HEK293 (cell line): ENCODE results near the gene SMAD4.

ENCODE experiments used
- CTCF ChIA-PET: fragments of 350-600 bp; formaldehyde crosslinking; extraction: SDS; loops from one replicate; lab custom pipeline; 2021; ENCODE audit warnings: antibody characterized with exemption; lab: Yijun Ruan, JAX
- POLR2A ChIA-PET: fragments of 300-600 bp; formaldehyde crosslinking; extraction: SDS; loops from one replicate; lab custom pipeline; 2020; ENCODE audit warnings: antibody characterized with exemption, inconsistent platforms; lab: Yijun Ruan, JAX
- H3K27ac ChIP-seq: fragments of 200-500 bp; sonication (Bioruptor generic); 2 replicates; pipeline ENCODE4 v1.5.1; 2014; ENCODE audit warnings: low read depth, low read length, control low read depth, inconsistent platforms; ENCODE audit errors: extremely low read depth
- H3K36me3 ChIP-seq, 2 experiments: fragments of 200-500 bp in 1 of 2; sonication (Bioruptor generic) in 1 of 2; 1 replicate in 1 of 2; 2 replicates in 1 of 2; pipeline ENCODE4 v1.5.1; 2014 to 2017; ENCODE audit warnings: inconsistent platforms in 2 of 2, low read length in 2 of 2; ENCODE audit not compliant: control insufficient read depth in 2 of 2, insufficient read depth in 1 of 2
- H3K4me1 ChIP-seq: fragments of 200-500 bp; sonication (Bioruptor generic); 2 replicates; pipeline ENCODE4 v1.5.1; 2014; ENCODE audit warnings: mild to moderate bottlenecking, low read length, inconsistent platforms; ENCODE audit not compliant: control insufficient read depth, insufficient read depth
- H3K4me3 ChIP-seq: 2 replicates; pipeline ENCODE4 v1.5.1; 2011; ENCODE audit warnings: low read depth, mild to moderate bottlenecking, control low read depth, low read length, moderate library complexity
- H3K9me3 ChIP-seq: fragments of 200-500 bp; sonication (Bioruptor generic); 2 replicates; pipeline ENCODE4 v1.5.1; 2014; ENCODE audit warnings: low read depth, low read length, inconsistent platforms; ENCODE audit not compliant: control insufficient read depth, insufficient read depth
- HIC1 ChIP-seq: fragments of 450-650 bp; formaldehyde crosslinking; IDR thresholded peaks from 2 replicates; pipeline ENCODE4 v1.5.1; 2016; ENCODE audit warnings: missing biosample characterization, missing genetic modification characterization
- INSM2 ChIP-seq: fragments of 450-650 bp; formaldehyde crosslinking; IDR thresholded peaks from 2 replicates; pipeline ENCODE4 v1.5.1; 2016; ENCODE audit warnings: missing biosample characterization, missing genetic modification characterization
- MYNN ChIP-seq: fragments of 450-650 bp; formaldehyde crosslinking; IDR thresholded peaks from 2 replicates; pipeline ENCODE4 v1.5.1; 2016; ENCODE audit warnings: missing biosample characterization, missing genetic modification characterization, borderline replicate concordance
- PRDM10 ChIP-seq: fragments of 450-650 bp; formaldehyde crosslinking; IDR thresholded peaks from 2 replicates; pipeline ENCODE4 v1.5.1; 2016; ENCODE audit warnings: missing biosample characterization, missing genetic modification characterization
- PRDM6 ChIP-seq: fragments of 450-650 bp; formaldehyde crosslinking; IDR thresholded peaks from 2 replicates; pipeline ENCODE4 v1.5.1; 2017; ENCODE audit warnings: missing biosample characterization, missing genetic modification characterization
- TCF7L2 ChIP-seq: IDR thresholded peaks from 2 replicates; pipeline ENCODE4 v1.6.1; 2011; ENCODE audit warnings: low read depth, mild to moderate bottlenecking, inconsistent platforms, low read length, moderate library complexity, borderline replicate concordance
- ZBTB1 ChIP-seq: fragments of 450-650 bp; formaldehyde crosslinking; IDR thresholded peaks from 2 replicates; pipeline ENCODE4 v1.5.1; 2016; ENCODE audit warnings: missing biosample characterization, missing genetic modification characterization
- ZBTB21 ChIP-seq: fragments of 450-650 bp; formaldehyde crosslinking; IDR thresholded peaks from 2 replicates; pipeline ENCODE4 v1.5.1; 2017; ENCODE audit warnings: missing biosample characterization, missing genetic modification characterization
- ZNF23 ChIP-seq: fragments of 450-650 bp; formaldehyde crosslinking; IDR thresholded peaks from 2 replicates; pipeline ENCODE4 v1.5.1; 2016; ENCODE audit warnings: missing biosample characterization, missing genetic modification characterization, borderline replicate concordance
- ZNF416 ChIP-seq: fragments of 450-650 bp; formaldehyde crosslinking; IDR thresholded peaks from 2 replicates; pipeline ENCODE4 v1.5.1; 2016; ENCODE audit warnings: missing biosample characterization, missing genetic modification characterization
- ZNF501 ChIP-seq: fragments of 450-650 bp; formaldehyde crosslinking; IDR thresholded peaks from 2 replicates; pipeline ENCODE4 v1.5.1; 2016; ENCODE audit warnings: missing biosample characterization, missing genetic modification characterization
- ZNF560 ChIP-seq: fragments of 450-650 bp; formaldehyde crosslinking; IDR thresholded peaks from 2 replicates; pipeline ENCODE4 v1.5.1; 2017; ENCODE audit warnings: missing biosample characterization, missing genetic modification characterization, borderline replicate concordance
- ZSCAN18 ChIP-seq: fragments of 450-650 bp; formaldehyde crosslinking; IDR thresholded peaks from 2 replicates; pipeline ENCODE4 v1.5.1; 2016; ENCODE audit warnings: missing biosample characterization, missing genetic modification characterization
- ZXDB ChIP-seq: fragments of 450-650 bp; formaldehyde crosslinking; IDR thresholded peaks from 2 replicates; pipeline ENCODE4 v1.5.1; 2016; ENCODE audit warnings: missing biosample characterization, missing genetic modification characterization

The SMAD4 gene

GRCh38 chr18:51032193-51032592, 2.2 kb downstream of the SMAD4 start:
- TF ChIP-seq ZNF560 (tag by site-specific recombination), result no peak
- TF ChIP-seq ZXDB (tag by site-specific recombination), result no peak
- no peak for TF ChIP-seq INSM2 (tag by site-specific recombination)
- no peak for TF ChIP-seq HIC1 (tag by site-specific recombination)
- no peak for TF ChIP-seq ZBTB21 (tag by site-specific recombination)
- TF ChIP-seq PRDM6 (tag by site-specific recombination), result peak; percentile 97
- no peak for TF ChIP-seq ZNF23 (tag by site-specific recombination)
- Histone ChIP-seq H3K36me3 (peaks cover 2 to 5% of the 10 kb centered on the region in 2 experiments), H3K4me3 (peak overlapping the region; percentile 87; the same call in 1 of the 2 replicates), H3K27ac (no peak overlapping the region), H3K4me1 (peaks cover 43% of the 10 kb centered on the region), H3K9me3 (no peaks in the 10 kb centered on the region)
- POLR2A ChIA-PET, result no interaction called here
- CTCF ChIA-PET, result interaction anchor here (0.6 to 1.6 kb wide), 3 partner anchors 19 to 49 kb away, joined by 3 to 4 read pairs (median 3); no protein-coding TSS in a partner anchor

GRCh38 chr18:51037230-51037629, 7.2 kb downstream of the SMAD4 start:
- ChIA-PET CTCF (interaction anchor here (1.0 to 2.8 kb wide), 2 partner anchors 14 to 54 kb away, joined by 3 to 19 read pairs; no protein-coding TSS in a partner anchor), POLR2A (no interaction called here)
- peaks cover 2 to 5% of the 10 kb centered on the region in 2 experiments for H3K36me3 ChIP-seq
- H3K27ac ChIP-seq, result no peak overlapping the region
- H3K9me3 ChIP-seq, result no peaks in the 10 kb centered on the region
- TF ChIP-seq ZSCAN18 (no peak), TCF7L2 (no peak), ZNF501 (no peak)
- peaks cover 55% of the 10 kb centered on the region for H3K4me1 ChIP-seq
- H3K4me3 ChIP-seq, result no peak overlapping the region

- Histone ChIP-seq H3K27ac (no peak overlapping the region), H3K4me3 (no peak overlapping the region), H3K4me1 (peaks cover 56% of the 10 kb centered on the region), H3K9me3 (no peaks in the 10 kb centered on the region), H3K36me3 (peaks cover 2 to 3% of the 10 kb centered on the region in 2 experiments)
- TF ChIP-seq PRDM10 (tag by site-specific recombination) (peak; percentile 58), MYNN (tag by site-specific recombination) (no peak), ZNF416 (no peak), ZBTB1 (no peak)
- ChIA-PET POLR2A (interaction anchor here (0.6 to 8.7 kb wide), 5 partner anchors 8 to 327 kb away, joined by 3 to 60 read pairs (median 4); partner anchors contain the start of genes ME2 and SMAD4), CTCF (interaction anchor here (1.2 to 3.5 kb wide), 2 partner anchors 13 to 218 kb away, joined by 4 to 28 read pairs; no protein-coding TSS in a partner anchor)
Observed at GRCh38 chr18:51038110-51038509, 8.1 kb downstream of the SMAD4 start.
